GM18511 (cell line): ENCODE data around the gene FAM90A1.
"Not testable (repeated sequence)": the region's sequence is repeated elsewhere in the genome, so short reads cannot be mapped to it uniquely, and the experiment has no call there.

ENCODE experiments used
- ATAC-seq: cut with Tn5 transposase; IDR thresholded peaks from one replicate; pipeline ENCODE4 v1.9.1; 2021; ENCODE audit warnings: mild to moderate bottlenecking, moderate library complexity; ENCODE audit not compliant: unreplicated experiment

FAM90A1 gene

DNA sequence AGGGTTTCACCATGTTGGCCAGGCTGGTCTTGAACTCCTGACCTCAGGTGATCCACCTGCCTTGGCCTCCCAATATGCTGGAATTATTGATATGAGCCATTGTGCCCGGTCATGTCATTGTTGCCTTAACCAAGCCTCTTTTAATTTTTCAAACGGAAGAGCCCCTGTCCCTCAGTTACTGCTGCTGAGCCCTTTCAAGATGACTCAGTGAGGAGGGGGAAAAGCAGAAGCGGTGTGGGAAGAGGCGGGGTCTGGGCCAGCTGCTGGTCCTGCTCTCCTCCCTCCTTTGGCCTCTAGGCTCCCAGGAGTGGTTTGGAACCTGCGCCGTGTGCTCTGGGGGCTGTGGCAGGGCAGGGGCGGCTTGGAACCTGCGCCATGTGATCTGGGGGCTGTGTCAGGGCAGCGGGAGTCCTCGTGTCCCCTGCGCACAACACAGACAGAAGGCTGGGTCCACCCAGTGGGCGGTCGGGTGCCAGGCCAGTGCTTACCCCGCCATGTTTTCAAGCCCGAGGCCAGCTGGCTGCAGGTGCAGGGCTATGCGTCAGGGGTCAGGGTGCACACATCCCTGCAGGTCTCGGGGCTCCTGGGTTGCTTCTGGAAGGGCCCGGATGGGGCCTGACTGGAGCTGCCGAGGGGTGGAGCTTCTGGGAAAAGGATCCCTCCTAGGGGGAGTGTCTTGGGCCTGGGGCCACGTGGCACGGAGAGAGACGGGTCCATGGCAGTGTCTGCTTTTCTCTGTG, at the start of gene FAM90A1:
Gene FAM90A1 (minus strand): TSS at position 627 of the 740 bp plus-strand sequence. CDS start 2,786 bp downstream, outside the sequence.
- ATAC-seq = not testable (repeated sequence)

DNA sequence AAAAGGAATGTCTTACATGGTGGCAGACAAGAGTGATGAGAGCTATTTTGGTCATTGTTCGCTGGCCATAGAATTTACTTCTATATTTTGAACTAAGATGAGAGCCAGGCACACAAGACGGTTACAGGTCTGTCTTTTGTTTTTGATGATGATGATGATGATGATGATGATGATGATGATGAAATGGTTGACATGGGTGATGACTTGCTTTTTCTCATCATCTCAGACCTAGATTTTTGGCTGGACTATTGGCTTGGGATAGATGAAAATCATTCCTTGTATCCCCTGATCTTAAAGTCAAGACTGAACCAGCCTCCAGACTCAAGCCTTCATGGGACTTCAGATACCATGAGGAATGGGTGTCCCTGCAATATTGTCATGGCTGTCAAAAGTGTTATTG, 49.0 kb upstream of the FAM90A1 start:
- ATAC-seq = not testable (repeated sequence)

DNA sequence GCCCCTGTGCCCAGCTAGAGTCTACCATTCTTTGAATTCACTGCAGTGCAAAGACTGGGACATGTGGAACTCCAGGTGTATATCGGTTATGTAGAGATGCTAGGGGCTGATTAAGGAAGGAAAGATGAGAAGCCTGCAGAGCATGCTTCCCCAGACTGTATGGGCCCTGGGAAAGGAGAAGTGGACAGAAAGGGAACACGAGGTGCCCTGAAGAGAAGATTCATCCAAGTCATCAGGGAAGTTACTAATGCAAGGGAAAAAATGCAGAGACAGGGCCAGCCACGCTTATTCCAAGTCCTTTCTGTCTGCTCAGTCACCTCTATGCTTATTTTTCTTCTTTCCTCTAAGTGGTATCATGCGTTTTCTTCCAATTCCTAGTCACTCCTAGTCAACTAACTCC, 39.3 kb upstream of the FAM90A1 start:
- not testable (repeated sequence) for ATAC-seq

GRCh38 chr12:8264236-8264635, 36.8 kb upstream of the FAM90A1 start:
- not testable (repeated sequence) for ATAC-seq

DNA sequence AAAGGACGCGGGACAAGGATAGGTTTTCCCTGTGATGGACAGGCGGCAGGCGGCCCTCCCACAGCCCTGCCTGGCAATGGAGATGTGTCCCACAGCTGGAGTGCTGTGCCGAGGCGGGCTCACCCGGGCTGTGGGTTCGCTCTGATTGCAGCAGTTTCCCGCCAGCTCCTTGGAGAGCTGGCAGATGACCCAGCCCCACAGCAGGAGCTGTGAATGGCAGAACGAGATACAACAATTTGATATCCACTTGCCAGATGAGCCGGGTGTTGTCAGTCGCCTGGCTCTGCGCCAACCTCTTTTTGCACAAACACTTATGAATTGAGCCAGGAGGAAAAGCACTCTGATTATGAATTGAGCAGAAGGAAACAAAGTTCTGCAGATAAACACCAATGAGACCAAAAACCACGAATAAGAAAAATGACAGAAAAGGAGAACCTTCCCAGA, 33.7 kb upstream of the FAM90A1 start:
- ATAC-seq = not testable (repeated sequence)

DNA sequence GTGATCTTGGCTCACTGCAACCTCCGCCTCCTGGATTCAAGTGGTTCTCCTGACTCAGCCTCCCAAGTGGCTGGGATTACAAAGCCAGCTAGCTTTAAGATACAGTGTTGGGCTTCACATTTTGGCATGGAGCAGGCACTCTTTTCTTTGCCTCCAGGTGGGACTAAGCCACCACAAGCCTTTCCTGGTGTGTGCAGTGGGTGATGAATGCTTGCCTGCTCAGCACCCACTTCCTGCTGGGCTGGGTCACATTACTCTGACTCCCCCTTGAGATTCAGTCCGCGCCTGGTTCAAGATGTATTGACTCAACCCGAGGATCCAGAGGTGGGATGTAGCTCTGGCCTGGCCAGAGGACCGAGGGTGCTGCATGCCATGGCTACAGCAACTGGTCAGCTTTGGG, 28.9 kb upstream of the FAM90A1 start:
- ATAC-seq = not testable (repeated sequence)

DNA sequence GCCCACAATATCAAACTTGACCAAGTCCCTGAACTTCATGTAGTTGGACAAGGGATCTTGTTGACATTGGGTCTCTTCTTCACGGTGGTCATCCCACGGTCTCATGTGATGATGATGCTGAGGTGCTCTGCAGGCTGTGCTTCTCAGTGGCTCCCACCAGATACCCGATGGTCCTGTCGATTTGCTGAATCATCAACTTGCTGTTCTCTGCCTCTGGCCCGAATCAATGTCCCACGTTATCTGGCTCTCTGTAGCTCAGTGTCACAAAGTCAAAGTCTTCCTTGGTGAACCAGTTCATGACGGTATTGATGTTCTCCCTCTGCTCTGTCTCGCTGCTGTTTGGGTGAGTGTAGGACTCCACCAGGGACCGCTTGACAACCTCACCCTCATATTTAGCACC, 27.3 kb upstream of the FAM90A1 start:
- not testable (repeated sequence) for ATAC-seq

GRCh38 chr12:8252056-8252818, 24.8 kb upstream of the FAM90A1 start:
- ATAC-seq = not testable (repeated sequence)

- ATAC-seq = not testable (repeated sequence)
Observed at GRCh38 chr12:8251616-8252015, 24.2 kb upstream of the FAM90A1 start.

DNA sequence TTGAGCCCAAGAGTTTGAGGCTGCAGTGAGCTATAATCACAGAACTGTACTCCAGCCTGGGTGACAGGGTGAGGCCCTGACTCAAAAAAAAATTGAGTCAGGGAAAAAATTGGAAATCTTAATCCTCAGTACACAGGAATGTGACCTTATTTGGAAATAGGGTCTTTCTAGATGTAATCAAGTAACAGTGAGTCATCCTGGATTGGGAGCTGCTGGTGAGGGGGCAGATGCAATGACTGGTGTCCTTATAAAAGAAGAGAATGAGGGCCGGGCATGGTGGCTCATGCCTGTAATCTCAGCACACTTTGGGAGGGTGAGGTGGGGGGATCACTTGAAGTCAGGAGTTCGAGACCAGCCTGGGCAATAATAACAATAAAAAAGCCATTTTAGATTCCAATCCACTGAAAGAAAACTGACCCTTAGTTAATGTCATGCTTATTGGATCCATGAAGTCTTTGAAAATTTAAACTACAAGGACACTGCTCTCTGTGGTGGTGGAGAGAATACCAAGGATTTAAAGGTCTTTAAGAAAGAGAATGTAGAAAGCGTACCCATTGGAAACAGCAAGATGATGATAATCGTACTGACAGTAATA, 19.6 kb upstream of the FAM90A1 start:
- ATAC-seq = not testable (repeated sequence)

- ATAC-seq = not testable (repeated sequence)
Observed at GRCh38 chr12:8243682-8244161, 16.3 kb upstream of the FAM90A1 start.

- ATAC-seq = peak; percentile 87
Observed at GRCh38 chr12:8242880-8243681, 15.7 kb upstream of the FAM90A1 start.

DNA sequence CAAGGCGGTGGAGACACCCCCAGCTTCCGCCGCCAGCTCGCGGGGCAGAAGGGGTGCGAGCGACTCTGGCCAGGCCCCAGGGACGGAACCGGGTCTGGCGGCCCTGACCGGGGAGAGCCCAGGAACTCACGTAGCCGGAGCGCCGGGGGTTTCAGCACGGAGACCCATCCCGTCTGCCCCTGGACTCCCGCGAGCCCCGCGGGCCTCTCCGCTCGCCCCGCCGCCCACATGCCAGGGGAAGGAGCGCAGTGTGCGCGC, 15.1 kb upstream of the FAM90A1 start:
- not testable (repeated sequence) for ATAC-seq

GRCh38 chr12:8241917-8242621, 14.7 kb upstream of the FAM90A1 start:
- ATAC-seq = not testable (repeated sequence)

GRCh38 chr12:8240340-8241114, 13.1 kb upstream of the FAM90A1 start:
- ATAC-seq = not testable (repeated sequence)

- ATAC-seq = not testable (repeated sequence)
Observed at GRCh38 chr12:8237031-8237430, 9.6 kb upstream of the FAM90A1 start.

- not testable (repeated sequence) for ATAC-seq
Observed at GRCh38 chr12:8235316-8236157, 8.1 kb upstream of the FAM90A1 start.

DNA sequence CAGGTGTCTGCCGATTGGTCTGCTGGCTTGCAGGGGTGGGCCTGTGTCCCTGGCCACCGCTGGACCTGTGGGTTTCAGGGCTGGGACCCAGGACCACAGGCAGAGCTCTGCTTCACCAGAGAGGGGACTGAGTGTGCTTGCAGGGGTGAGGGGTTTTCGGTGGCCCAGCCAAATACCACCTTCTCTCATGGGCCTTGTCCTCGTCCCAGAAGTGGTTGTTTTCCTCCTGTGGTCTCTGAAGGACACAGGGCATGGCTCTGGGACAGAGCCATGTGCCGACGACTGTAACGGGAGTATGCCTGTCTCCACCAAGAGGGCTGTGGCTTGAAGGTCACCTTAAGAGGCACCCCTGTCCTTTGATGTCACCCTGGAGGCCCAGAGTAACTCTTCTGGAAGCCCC, 7.3 kb upstream of the FAM90A1 start:
- ATAC-seq = not testable (repeated sequence)
